Heart right ventricle (tissue), 16 donors: ENCODE results near the gene NCAPG2. TPM values are rescaled to one million over a fixed set of nuclear protein-coding genes. Genes with fewer than 3 reads are reported as not detected.
A peak's percentile ranks its signal among the peaks of the same experiment; 100 is the strongest.

ENCODE experiments used
- ATAC-seq, 8 donors: fragments of 200-7000 bp; cut with Tn5 transposase; one replicate each; pipeline ENCODE4 v1.9.1; 2020; ENCODE audit warnings: mild to moderate bottlenecking in 8 of 8, moderate library complexity in 8 of 8, moderate number of reproducible peaks in 1 of 8
- DNase-seq, 2 donors: peaks; one replicate each; pipeline ENCODE4 v3.0.0-alpha.2; 2020
- H3K27ac ChIP-seq, 10 donors: fragments of 200-600 bp; sonication (generic) in 2 of 10; one replicate each; pipeline versions ENCODE4 v1.5.0 to v1.8.0; 2020 to 2022; ENCODE audit warnings: mild to moderate bottlenecking in 3 of 10
- H3K27me3 ChIP-seq, 7 donors: fragments of 200-600 bp; one replicate each; pipeline ENCODE4 v1.8.0; 2021 to 2022; ENCODE audit warnings: mild to moderate bottlenecking in 2 of 7
- H3K36me3 ChIP-seq, 9 donors: fragments of 200-600 bp; sonication (generic) in 1 of 9; one replicate each; pipeline versions ENCODE4 v1.5.0 to v1.8.0; 2020 to 2022; ENCODE audit warnings: mild to moderate bottlenecking in 2 of 9
- H3K4me1 ChIP-seq, 9 donors: fragments of 200-600 bp; sonication (generic) in 1 of 9; one replicate each; pipeline versions ENCODE4 v1.5.0 to v1.8.0; 2020 to 2022; ENCODE audit warnings: mild to moderate bottlenecking in 4 of 9
- H3K4me3 ChIP-seq, 10 donors: fragments of 200-600 bp; sonication (generic) in 2 of 10; one replicate each; pipeline versions ENCODE4 v1.5.0 to v1.8.0; 2020 to 2022; ENCODE audit warnings: mild to moderate bottlenecking in 7 of 10, moderate library complexity in 2 of 10
- H3K9me3 ChIP-seq, 11 donors: fragments of 200-600 bp in 10 of 11; sonication (generic) in 2 of 11; one replicate each; pipeline versions ENCODE4 v1.5.0 to v1.8.0; 2013 to 2022; ENCODE audit warnings: mild to moderate bottlenecking in 2 of 11, control low read depth in 1 of 11, moderate library complexity in 1 of 11
- CTCF ChIP-seq, 9 donors: fragments of 200-600 bp; sonication (generic) in 2 of 9; IDR thresholded peaks; one replicate each; pipeline versions ENCODE4 v1.5.0 to v1.8.0; 2021 to 2022; ENCODE audit warnings: antibody characterized with exemption in 9 of 9, mild to moderate bottlenecking in 5 of 9, moderate library complexity in 1 of 9
- WGBS, 2 donors: extraction: QIAGEN DNeasy Blood & Tissue Kit; methylation state at CpG; one replicate each; pipeline ENCODE4 v1.1.7; 2013; ENCODE audit warnings: inconsistent platforms in 1 of 2; 5-methylcytosine and 5-hydroxymethylcytosine counted together
- intact Hi-C, 10 donors: fragments of 100-400 bp; cut with DNase I; formaldehyde crosslinking; loops; one replicate each; pipeline versions ENCODE4 v1.11.1 to v1.14.2; 2022
- polyA plus RNA-seq, 2 donors: library from polyadenylated mRNA; stranded (reverse); fragments of 200-250 nt; gene quantifications; one replicate each; pipeline ENCODE4 v1.2.3, GENCODE V29; 2013
- total RNA-seq, 10 donors: library from RNA; stranded (reverse); fragmentation: NEBNext Ultra II Directional in 3 of 10; extraction: Animal tissue kit (Norgen Biotek cat#: 25700) in 3 of 10; gene quantifications; one replicate each; pipeline versions ENCODE4 v1.2.1 to v1.2.4, GENCODE V29; 2021 to 2023
- donor health status: Arrhythmogenic right ventricular cardiomyopathy.
- donor health status: ischemic (EF 13 %, LVEDD 7.1; RV severe dilation, severe dysfunction).
- donor health status: healthy with polysubstance abuse.
- donor health status: DM: no; HTN: yes; CAD: no.
- donor health status: DM: no; HTN: no; CAD: no.
- donor health status: ischemic (EF 25% LVEDD 6.9; RV normal size, moderate dysfunction).
- donor health status: ischemic (EF 25% LVEDD 5.7; RV mildly dilated, moderate dysfunction).
- donor health status: healthy.
- donor health status: DM: yes; HTN: yes; CAD: no.
- donor health status: Ischemic cardiomyopathy.
- donor health status: ischemic (EF 35%, LVEDD 5.7; RV mildly dilated, moderate dysfunction).
- donor health status: nonischemic (EF 11% LVEDD 7.7; RV severe dilation, severe dysfunction).
- donor health status: DM: yes; HTN: yes; CAD: no.
- donor health status: PGD.
- donor health status: ischemic (EF 29% LVEDD 5.4; RV normal size, mild dysfunction).
- donor health status: nonischemic (EF 23%, LVEDD 6.1; RV moderate dilation, normal function).

Gene NCAPG2
- total and polyA plus RNA-seq, 12 donors: 1.3 to 8.0 (median 4.6) TPM

- H3K4me1 ChIP-seq: peaks cover 0 to 9% (median 0%) of the 10 kb centered on the region in 9 donors
- no peaks in the 10 kb centered on the region for H3K9me3 ChIP-seq
- 84 to 88% methylated on average over 11 of the region's 11 CpGs for whole genome bisulfite sequencing, 2 donors
- no peak for ATAC-seq
- H3K4me3 ChIP-seq: no peak overlapping the region
- DNase-seq: no peak
- H3K27ac ChIP-seq: no peak overlapping the region
- H3K36me3 ChIP-seq: peaks cover 0 to 69% (median 7%) of the 10 kb centered on the region in 9 donors
- TF ChIP-seq CTCF (IDR thresholded peaks at IDR 0.05): no peak
- H3K27me3 ChIP-seq: no peaks in the 10 kb centered on the region
- intact Hi-C loops: no loop called here
These were observed 52.5 kb downstream of the NCAPG2 start for GRCh38 chr7:158651968-158652565.

- Histone ChIP-seq H3K27ac (no peak overlapping the region), H3K27me3 (no peaks in the 10 kb centered on the region), H3K4me1 (peaks cover 0 to 9% (median 0%) of the 10 kb centered on the region in 9 donors), H3K4me3 (no peak overlapping the region), H3K9me3 (no peaks in the 10 kb centered on the region), H3K36me3 (peaks cover 0 to 69% (median 4%) of the 10 kb centered on the region in 9 donors)
- no peak for ATAC-seq
- no peak for TF ChIP-seq CTCF (IDR thresholded peaks at IDR 0.05)
- WGBS, 2 donors: 81 to 84% methylated on average over 7 of the region's 7 CpGs
- DNase-seq: no peak
- intact Hi-C loops: no loop called here
These were observed 53.8 kb downstream of the NCAPG2 start for GRCh38 chr7:158650821-158651225.

GRCh38 chr7:158649279-158649678, 55.3 kb downstream of the NCAPG2 start:
- Histone ChIP-seq H3K27me3 (no peaks in the 10 kb centered on the region), H3K4me1 (peaks cover 0 to 9% (median 0%) of the 10 kb centered on the region in 9 donors), H3K4me3 (no peak overlapping the region), H3K36me3 (peaks cover 0 to 69% (median 0%) of the 10 kb centered on the region in 9 donors), H3K27ac (no peak overlapping the region), H3K9me3 (no peaks in the 10 kb centered on the region)
- no peak for DNase-seq
- no peak for TF ChIP-seq CTCF (IDR thresholded peaks at IDR 0.05)
- peak in 3 of 8 donors; percentile 38 to 67 (median 50) for ATAC-seq
- intact Hi-C loops: no loop called here
- 42 to 67% methylated on average over 2 of the region's 2 CpGs for WGBS, 2 donors

- ATAC-seq (no peak), DNase-seq (no peak)
- WGBS, 2 donors: 93 to 97% methylated on average over 9 of the region's 9 CpGs
- no peak overlapping the region for H3K4me3 ChIP-seq
- H3K27ac ChIP-seq: no peak overlapping the region
- intact Hi-C loops: no loop called here
- H3K4me1 ChIP-seq: peaks cover 0 to 9% (median 0%) of the 10 kb centered on the region in 9 donors
- TF ChIP-seq CTCF (IDR thresholded peaks at IDR 0.05): no peak
- H3K36me3 ChIP-seq: peaks cover 0 to 69% (median 0%) of the 10 kb centered on the region in 9 donors
- H3K9me3 ChIP-seq: no peaks in the 10 kb centered on the region
- no peaks in the 10 kb centered on the region for H3K27me3 ChIP-seq
These were observed 55.8 kb downstream of the NCAPG2 start for GRCh38 chr7:158648787-158649186.
